ENCODE data around the gene RBAK. TPM values are rescaled to one million over a fixed set of nuclear protein-coding genes. Genes with fewer than 3 reads are reported as not detected.
"Not testable (repeated sequence)": the region's sequence is repeated elsewhere in the genome, so short reads cannot be mapped to it uniquely, and the experiment has no call there.

RBAK gene
- total RNA-seq, 8 experiments from 2014 or later, result 6.7 to 18.4 (median 15.1) TPM

DNA sequence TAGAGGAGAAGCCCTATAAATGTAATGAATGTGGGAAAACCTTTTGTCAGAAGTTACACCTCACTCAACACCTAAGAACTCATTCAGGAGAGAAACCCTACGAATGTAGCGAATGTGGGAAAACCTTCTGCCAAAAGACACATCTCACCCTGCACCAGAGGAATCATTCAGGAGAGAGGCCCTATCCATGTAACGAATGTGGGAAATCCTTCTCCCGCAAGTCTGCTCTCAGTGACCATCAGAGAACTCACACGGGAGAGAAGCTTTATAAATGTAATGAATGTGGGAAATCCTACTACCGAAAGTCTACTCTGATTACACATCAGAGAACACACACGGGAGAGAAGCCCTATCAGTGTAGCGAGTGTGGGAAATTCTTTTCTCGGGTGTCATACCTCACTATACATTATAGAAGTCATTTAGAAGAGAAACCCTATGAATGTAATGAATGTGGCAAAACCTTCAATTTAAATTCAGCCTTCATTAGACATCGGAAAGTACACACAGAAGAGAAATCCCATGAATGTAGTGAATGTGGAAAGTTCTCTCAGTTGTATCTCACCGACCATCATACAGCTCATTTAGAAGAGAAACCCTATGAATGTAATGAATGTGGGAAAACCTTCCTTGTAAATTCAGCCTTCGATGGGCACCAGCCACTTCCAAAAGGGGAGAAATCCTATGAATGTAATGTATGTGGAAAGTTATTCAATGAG is 18.9 kb downstream of the RBAK start:
- Histone ChIP-seq H3K4me1 (replicated peaks in 1 of 2) (no peaks in the 10 kb centered on the region), H3K27ac (no peak overlapping the region), H3K4me3 (no peak overlapping the region)
- no peak for ATAC-seq (replicated peaks in 6 of 8)
- 87 to 100% (median 94%) methylated on average over 3 to 12 of the region's 12 CpGs for WGBS, 10 experiments
- in situ Hi-C loops (cut with MboI; ENCODE audit: low pct_unique_long_range_greater_than_20kb in 2 of 9, low sequenced_read_pairs in 9 of 9, unreplicated experiment in 9 of 9), result no loop called here

DNA sequence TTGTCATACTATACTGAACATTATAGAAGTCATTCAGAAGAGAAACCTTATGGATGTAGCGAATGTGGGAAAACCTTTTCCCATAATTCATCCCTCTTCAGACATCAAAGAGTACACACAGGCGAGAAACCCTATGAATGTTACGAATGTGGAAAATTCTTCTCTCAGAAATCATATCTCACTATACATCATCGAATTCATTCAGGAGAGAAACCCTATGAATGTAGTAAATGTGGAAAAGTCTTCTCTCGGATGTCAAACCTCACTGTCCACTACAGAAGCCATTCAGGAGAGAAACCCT is 19.4 kb downstream of the RBAK start:
- WGBS, 10 experiments, result 89 to 100% (median 100%) methylated on average over 1 to 5 of the region's 5 CpGs
- Histone ChIP-seq H3K4me3 (no peak overlapping the region), H3K27ac (no peak overlapping the region), H3K4me1 (replicated peaks in 1 of 2) (no peaks in the 10 kb centered on the region)
- in situ Hi-C loops (cut with MboI; ENCODE audit: low pct_unique_long_range_greater_than_20kb in 2 of 9, low sequenced_read_pairs in 9 of 9, unreplicated experiment in 9 of 9), result no loop called here
- ATAC-seq (replicated peaks in 6 of 8), result no peak

GRCh38 chr7:5068521-5068920 is 22.9 kb downstream of the RBAK start:
- Histone ChIP-seq H3K27ac (no peak overlapping the region), H3K4me3 (no peak overlapping the region), H3K4me1 (replicated peaks in 1 of 2) (no peaks in the 10 kb centered on the region)
- no peak for ATAC-seq (replicated peaks in 6 of 8)
- in situ Hi-C loops (cut with MboI; ENCODE audit: low pct_unique_long_range_greater_than_20kb in 2 of 9, low sequenced_read_pairs in 9 of 9, unreplicated experiment in 9 of 9), result no loop called here
- 68 to 100% (median 95%) methylated on average over 1 to 4 of the region's 4 CpGs; no CpG with 5 or more reads in 2 of the 10 experiments for WGBS, 10 experiments

GRCh38 chr7:5070206-5070605 is 24.5 kb downstream of the RBAK start:
- in situ Hi-C loops (cut with MboI; ENCODE audit: low pct_unique_long_range_greater_than_20kb in 2 of 9, low sequenced_read_pairs in 9 of 9, unreplicated experiment in 9 of 9), result no loop called here
- Histone ChIP-seq H3K4me1 (replicated peaks in 1 of 2) (no peaks in the 10 kb centered on the region), H3K27ac (no peak overlapping the region), H3K4me3 (no peak overlapping the region)
- 95 to 100% methylated on average over 1 to 4 of the region's 4 CpGs; no CpG with 5 or more reads in 8 of the 10 experiments for WGBS, 10 experiments
- ATAC-seq (replicated peaks in 6 of 8), result no peak

- not testable (repeated sequence) for H3K27ac ChIP-seq; ATAC-seq (replicated peaks in 6 of 8); H3K4me3 ChIP-seq; H3K4me1 ChIP-seq (replicated peaks in 1 of 2)
- 49 to 100% (median 72%) methylated on average over 1 to 8 of the region's 11 CpGs; no CpG with 5 or more reads in 2 of the 10 experiments for whole genome bisulfite sequencing, 10 experiments
- in situ Hi-C loops (cut with MboI; ENCODE audit: low pct_unique_long_range_greater_than_20kb in 2 of 9, low sequenced_read_pairs in 9 of 9, unreplicated experiment in 9 of 9), result loop anchor here in 3 of 9 experiments (25.0 kb wide), 3 partner anchors 238 to 288 kb away; partner anchors contain the start of gene AP5Z1 (in 1 of the 3)
These were observed 29.5 kb downstream of the RBAK start for GRCh38 chr7:5075187-5075586.

DNA sequence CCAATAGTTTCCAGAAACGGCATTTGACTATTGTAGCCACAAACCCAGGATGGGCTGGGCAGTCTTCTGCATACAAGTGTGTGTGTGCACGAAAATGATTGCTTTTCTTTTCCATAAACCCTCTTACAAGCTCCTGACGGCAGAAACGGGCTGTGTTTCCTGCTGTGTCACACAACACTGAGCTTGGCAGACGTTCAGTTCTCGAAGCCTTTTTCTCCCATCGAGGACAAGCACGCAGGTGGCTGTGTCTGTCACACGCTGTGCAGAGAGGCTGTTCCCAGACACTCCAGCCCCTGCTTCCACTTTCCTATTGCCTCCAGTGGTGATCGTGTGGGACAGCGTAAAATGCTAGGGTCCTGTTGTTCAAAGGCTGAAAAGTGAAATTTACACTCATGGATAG is 32.1 kb downstream of the RBAK start:
- Histone ChIP-seq H3K27ac (no peak overlapping the region), H3K4me3 (no peak overlapping the region), H3K4me1 (replicated peaks in 1 of 2) (no peaks in the 10 kb centered on the region)
- WGBS, 10 experiments, result 10 to 100% (median 40%) methylated on average over 1 to 8 of the region's 11 CpGs
- peak in 1 of 8 experiments; percentile 76 for ATAC-seq (replicated peaks in 6 of 8)
- in situ Hi-C loops (cut with MboI; ENCODE audit: low pct_unique_long_range_greater_than_20kb in 2 of 9, low sequenced_read_pairs in 9 of 9, unreplicated experiment in 9 of 9), result loop anchor here in 3 of 9 experiments (25.0 kb wide), 3 partner anchors 240 to 290 kb away; partner anchors contain the start of gene AP5Z1 (in 1 of the 3)

- no peak overlapping the region for H3K4me3 ChIP-seq
- ATAC-seq (replicated peaks in 6 of 8), result no peak
- H3K4me1 ChIP-seq (replicated peaks in 1 of 2), result no peaks in the 10 kb centered on the region
- 72 to 80% (median 75%) methylated on average over 2 to 7 of the region's 7 CpGs; no CpG with 5 or more reads in 7 of the 10 experiments for WGBS, 10 experiments
- no peak overlapping the region for H3K27ac ChIP-seq
- in situ Hi-C loops (cut with MboI; ENCODE audit: low pct_unique_long_range_greater_than_20kb in 2 of 9, low sequenced_read_pairs in 9 of 9, unreplicated experiment in 9 of 9), result loop anchor here in 4 of 9 experiments (10.0 to 25.0 kb wide), 4 partner anchors 246 to 296 kb away; partner anchors contain the start of gene AP5Z1 (in 1 of the 4)
These were observed 37.1 kb downstream of the RBAK start for GRCh38 chr7:5082806-5083205.

DNA sequence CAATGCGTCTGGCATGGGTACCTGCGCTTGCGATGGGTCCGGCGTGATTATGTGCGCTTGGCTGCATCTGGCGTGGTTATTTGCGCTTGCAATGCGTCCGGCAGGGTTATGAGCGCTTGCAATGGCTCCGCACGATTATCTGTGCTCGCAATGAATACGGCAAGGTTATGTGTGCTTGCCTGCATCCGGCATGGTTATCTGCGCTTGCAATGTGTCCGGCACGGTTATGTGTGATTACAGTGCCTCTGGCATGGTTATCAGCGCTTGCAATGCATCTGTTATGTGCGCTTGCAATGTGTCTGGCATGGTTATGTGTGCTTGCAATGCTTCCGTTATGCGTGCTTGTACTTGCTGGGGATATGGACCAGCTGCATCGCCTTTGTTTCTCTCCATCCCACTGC is 37.7 kb downstream of the RBAK start:
- WGBS, 10 experiments, result 53 to 100% (median 87%) methylated on average over 1 to 16 of the region's 24 CpGs; no CpG with 5 or more reads in 1 of the 10 experiments

GRCh38 chr7:5086256-5086655 is 40.6 kb downstream of the RBAK start:
- no peak for ATAC-seq (replicated peaks in 6 of 8)
- Histone ChIP-seq H3K4me3 (no peak overlapping the region), H3K27ac (no peak overlapping the region), H3K4me1 (replicated peaks in 1 of 2) (no peaks in the 10 kb centered on the region)
- in situ Hi-C loops (cut with MboI; ENCODE audit: low pct_unique_long_range_greater_than_20kb in 2 of 9, low sequenced_read_pairs in 9 of 9, unreplicated experiment in 9 of 9), result loop anchor here in 4 of 9 experiments (10.0 to 25.0 kb wide), 4 partner anchors 249 to 299 kb away; partner anchors contain the start of gene AP5Z1 (in 1 of the 4)
- WGBS, 10 experiments, result 58 to 100% (median 68%) methylated on average over 1 to 4 of the region's 9 CpGs; no CpG with 5 or more reads in 5 of the 10 experiments

More for the DNA sequence above, 37.7 kb downstream of the RBAK start:
- H3K27ac ChIP-seq, result no peak overlapping the region
- in situ Hi-C loops (cut with MboI; ENCODE audit: low pct_unique_long_range_greater_than_20kb in 2 of 9, low sequenced_read_pairs in 9 of 9, unreplicated experiment in 9 of 9), result loop anchor here in 4 of 9 experiments (10.0 to 25.0 kb wide), 4 partner anchors 246 to 296 kb away; partner anchors contain the start of gene AP5Z1 (in 1 of the 4)
- no peak for ATAC-seq (replicated peaks in 6 of 8)
- no peaks in the 10 kb centered on the region for H3K4me1 ChIP-seq (replicated peaks in 1 of 2)
- H3K4me3 ChIP-seq, result no peak overlapping the region

- not testable (repeated sequence) for H3K27ac ChIP-seq; H3K4me1 ChIP-seq (replicated peaks in 1 of 2); H3K4me3 ChIP-seq
- 0 to 89% (median 47%) methylated on average over 1 to 7 of the region's 12 CpGs for WGBS, 10 experiments
- ATAC-seq (replicated peaks in 6 of 8), result peak in 3 of 8 experiments; percentile 49 to 71 (median 54)
- in situ Hi-C loops (cut with MboI; ENCODE audit: low pct_unique_long_range_greater_than_20kb in 2 of 9, low sequenced_read_pairs in 9 of 9, unreplicated experiment in 9 of 9), result loop anchor here in 4 of 9 experiments (10.0 to 25.0 kb wide), 4 partner anchors 251 to 301 kb away; partner anchors contain the start of gene AP5Z1 (in 1 of the 4)
These were observed 42.7 kb downstream of the RBAK start for GRCh38 chr7:5088228-5088833.

GRCh38 chr7:5088906-5089305 is 43.2 kb downstream of the RBAK start:
- in situ Hi-C loops (cut with MboI; ENCODE audit: low pct_unique_long_range_greater_than_20kb in 2 of 9, low sequenced_read_pairs in 9 of 9, unreplicated experiment in 9 of 9), result loop anchor here in 4 of 9 experiments (10.0 to 25.0 kb wide), 4 partner anchors 252 to 302 kb away; partner anchors contain the start of gene AP5Z1 (in 1 of the 4)
- H3K27ac ChIP-seq, result no peak overlapping the region
- WGBS, 10 experiments, result 17 to 82% (median 33%) methylated on average over 1 to 7 of the region's 8 CpGs; no CpG with 5 or more reads in 3 of the 10 experiments
- ATAC-seq (replicated peaks in 6 of 8), result peak in 1 of 8 experiments; percentile 26
- H3K4me3 ChIP-seq, result no peak overlapping the region
- no peaks in the 10 kb centered on the region for H3K4me1 ChIP-seq (replicated peaks in 1 of 2)

- no peak for ATAC-seq (replicated peaks in 6 of 8)
- 10 to 93% (median 54%) methylated on average over 3 to 5 of the region's 5 CpGs for WGBS, 10 experiments
- in situ Hi-C loops (cut with MboI; ENCODE audit: low pct_unique_long_range_greater_than_20kb in 2 of 9, low sequenced_read_pairs in 9 of 9, unreplicated experiment in 9 of 9), result loop anchor here in 3 of 9 experiments (25.0 kb wide), 3 partner anchors 257 to 307 kb away; partner anchors contain the start of gene AP5Z1 (in 1 of the 3)
- H3K4me1 ChIP-seq (replicated peaks in 1 of 2), result no peaks in the 10 kb centered on the region
- H3K27ac ChIP-seq, result no peak overlapping the region
- no peak overlapping the region for H3K4me3 ChIP-seq
These were observed 48.3 kb downstream of the RBAK start for GRCh38 chr7:5093948-5094347.

GRCh38 chr7:5094641-5095040 is 49.0 kb downstream of the RBAK start:
- no peak for ATAC-seq (replicated peaks in 6 of 8)
- in situ Hi-C loops (cut with MboI; ENCODE audit: low pct_unique_long_range_greater_than_20kb in 2 of 9, low sequenced_read_pairs in 9 of 9, unreplicated experiment in 9 of 9), result loop anchor here in 3 of 9 experiments (25.0 kb wide), 3 partner anchors 257 to 307 kb away; partner anchors contain the start of gene AP5Z1 (in 1 of the 3)
- WGBS, 10 experiments, result 40 to 100% (median 74%) methylated on average over 1 to 2 of the region's 2 CpGs; no CpG with 5 or more reads in 4 of the 10 experiments

More at GRCh38 chr7:5094641-5095040, 49.0 kb downstream of the RBAK start:
- no peak overlapping the region for H3K4me3 ChIP-seq
- H3K4me1 ChIP-seq (replicated peaks in 1 of 2), result no peaks in the 10 kb centered on the region
- H3K27ac ChIP-seq, result no peak overlapping the region

Data from motor neuron (in vitro differentiated cells).